Hepatocyte (in vitro differentiated cells): ENCODE measurements around the gene ADAMTS14.

Source experiments
- EZH2 ChIP-seq: fragments of 200-600 bp; sonication (generic); IDR thresholded peaks from 2 replicates; pipeline ENCODE4 v1.6.1; 2016; ENCODE audit warnings: antibody characterized with exemption, mild to moderate bottlenecking, borderline replicate concordance
- TF ChIP-seq, protein P1 (sequence below): fragments of 200-600 bp; sonication (generic); IDR thresholded peaks from 2 replicates; pipeline ENCODE4 v1.5.1; 2016; ENCODE audit warnings: antibody characterized with exemption, mild to moderate bottlenecking; ENCODE audit not compliant: poor library complexity

DNA sequence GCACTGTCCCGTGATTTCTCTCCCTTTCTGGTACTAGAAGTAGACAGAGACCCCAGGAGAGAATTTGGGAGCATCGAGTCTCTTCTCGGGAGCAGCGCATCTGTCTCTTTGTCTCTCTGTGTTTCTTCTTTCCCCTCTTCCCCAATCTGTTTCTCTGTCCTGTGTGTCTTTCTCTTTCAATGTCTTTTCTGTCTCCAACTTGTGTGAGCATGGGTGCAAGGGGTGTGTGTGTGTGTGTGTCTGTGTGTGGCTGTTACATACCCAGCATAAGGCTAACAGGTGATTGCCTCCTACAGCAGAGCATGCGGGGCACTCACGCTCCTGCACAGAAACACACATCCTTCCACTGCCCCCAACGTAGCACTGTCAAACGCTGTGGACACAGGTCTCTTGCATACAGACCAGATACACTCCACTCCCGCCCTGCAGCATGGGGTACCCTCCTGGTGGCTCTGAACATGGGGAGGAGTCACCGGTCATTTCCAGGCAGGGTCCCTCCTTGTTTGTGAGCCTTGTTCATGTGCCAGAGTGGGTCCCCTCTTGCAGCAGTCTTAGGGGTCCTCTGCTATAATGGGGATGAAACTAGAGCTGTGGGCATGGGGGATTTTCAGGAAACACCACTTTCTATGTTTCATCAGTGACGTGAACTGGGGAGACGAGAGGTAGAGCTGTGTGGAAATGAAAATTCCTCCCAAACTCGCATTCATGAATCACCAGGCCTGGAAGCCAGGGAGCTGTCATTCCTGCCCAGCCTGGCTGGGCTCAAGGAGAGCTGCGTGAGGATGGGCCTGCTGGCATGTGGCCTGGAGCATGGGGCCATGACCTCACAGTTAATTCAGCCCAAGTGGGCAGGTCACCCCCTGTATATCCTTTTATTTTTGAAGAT lies 980 bp downstream of the ADAMTS14 start:
- TF ChIP-seq, protein P1, sequence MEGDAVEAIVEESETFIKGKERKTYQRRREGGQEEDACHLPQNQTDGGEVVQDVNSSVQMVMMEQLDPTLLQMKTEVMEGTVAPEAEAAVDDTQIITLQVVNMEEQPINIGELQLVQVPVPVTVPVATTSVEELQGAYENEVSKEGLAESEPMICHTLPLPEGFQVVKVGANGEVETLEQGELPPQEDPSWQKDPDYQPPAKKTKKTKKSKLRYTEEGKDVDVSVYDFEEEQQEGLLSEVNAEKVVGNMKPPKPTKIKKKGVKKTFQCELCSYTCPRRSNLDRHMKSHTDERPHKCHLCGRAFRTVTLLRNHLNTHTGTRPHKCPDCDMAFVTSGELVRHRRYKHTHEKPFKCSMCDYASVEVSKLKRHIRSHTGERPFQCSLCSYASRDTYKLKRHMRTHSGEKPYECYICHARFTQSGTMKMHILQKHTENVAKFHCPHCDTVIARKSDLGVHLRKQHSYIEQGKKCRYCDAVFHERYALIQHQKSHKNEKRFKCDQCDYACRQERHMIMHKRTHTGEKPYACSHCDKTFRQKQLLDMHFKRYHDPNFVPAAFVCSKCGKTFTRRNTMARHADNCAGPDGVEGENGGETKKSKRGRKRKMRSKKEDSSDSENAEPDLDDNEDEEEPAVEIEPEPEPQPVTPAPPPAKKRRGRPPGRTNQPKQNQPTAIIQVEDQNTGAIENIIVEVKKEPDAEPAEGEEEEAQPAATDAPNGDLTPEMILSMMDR: no peak
- TF ChIP-seq EZH2: no peak
